Colonic mucosa (tissue), 4 donors: ENCODE data around the gene MLC1. TPM values are rescaled to one million over a fixed set of nuclear protein-coding genes. Genes with fewer than 3 reads are reported as not detected.

Source experiments
- DNase-seq: peaks from one replicate; pipeline ENCODE4 v3.0.0-alpha.2; 2020
- H3K27ac ChIP-seq: fragments of 200-600 bp; one replicate; pipeline ENCODE4 v1.8.0; 2021
- H3K27me3 ChIP-seq: fragments of 200-600 bp; one replicate; pipeline ENCODE4 v1.8.0; 2021
- H3K36me3 ChIP-seq: fragments of 200-600 bp; one replicate; pipeline ENCODE4 v1.8.0; 2021
- H3K4me1 ChIP-seq: fragments of 200-600 bp; one replicate; pipeline ENCODE4 v1.8.0; 2021; ENCODE audit warnings: mild to moderate bottlenecking
- H3K4me3 ChIP-seq: fragments of 200-600 bp; one replicate; pipeline ENCODE4 v1.8.0; 2021
- H3K9ac ChIP-seq, 2 donors: one replicate each; pipeline ENCODE4 v1.7.0; 2013; ENCODE audit warnings: control low read depth in 2 of 2, low read depth in 2 of 2, low read length in 2 of 2
- H3K9me3 ChIP-seq: fragments of 200-600 bp; one replicate; pipeline ENCODE4 v1.8.0; 2021
- intact Hi-C: fragments of 100-400 bp; cut with DNase I; formaldehyde crosslinking; loops from one replicate; pipeline ENCODE4 v1.14.1; 2022
- total RNA-seq, 2 donors: library from RNA; stranded (reverse); fragmentation: NEBNext Ultra II Directional in 1 of 2; extraction: Animal tissue kit (Norgen Biotek cat#: 25700) in 1 of 2; gene quantifications; one replicate each; pipeline ENCODE4 v1.2.1, GENCODE V29; 2021
- TF ChIP-seq, protein P1 (sequence below): fragments of 200-600 bp; IDR thresholded peaks from one replicate; pipeline ENCODE4 v1.8.0; 2022; ENCODE audit warnings: antibody characterized with exemption, mild to moderate bottlenecking
- donor health status: healthy.
- donor health status: DM: no; HTN: no; CAD: no.
- donor health status: DM: no; HTN: no; CAD: no.

Gene MLC1
- total RNA-seq, 2 donors from 2014 or later, result not detected

DNA sequence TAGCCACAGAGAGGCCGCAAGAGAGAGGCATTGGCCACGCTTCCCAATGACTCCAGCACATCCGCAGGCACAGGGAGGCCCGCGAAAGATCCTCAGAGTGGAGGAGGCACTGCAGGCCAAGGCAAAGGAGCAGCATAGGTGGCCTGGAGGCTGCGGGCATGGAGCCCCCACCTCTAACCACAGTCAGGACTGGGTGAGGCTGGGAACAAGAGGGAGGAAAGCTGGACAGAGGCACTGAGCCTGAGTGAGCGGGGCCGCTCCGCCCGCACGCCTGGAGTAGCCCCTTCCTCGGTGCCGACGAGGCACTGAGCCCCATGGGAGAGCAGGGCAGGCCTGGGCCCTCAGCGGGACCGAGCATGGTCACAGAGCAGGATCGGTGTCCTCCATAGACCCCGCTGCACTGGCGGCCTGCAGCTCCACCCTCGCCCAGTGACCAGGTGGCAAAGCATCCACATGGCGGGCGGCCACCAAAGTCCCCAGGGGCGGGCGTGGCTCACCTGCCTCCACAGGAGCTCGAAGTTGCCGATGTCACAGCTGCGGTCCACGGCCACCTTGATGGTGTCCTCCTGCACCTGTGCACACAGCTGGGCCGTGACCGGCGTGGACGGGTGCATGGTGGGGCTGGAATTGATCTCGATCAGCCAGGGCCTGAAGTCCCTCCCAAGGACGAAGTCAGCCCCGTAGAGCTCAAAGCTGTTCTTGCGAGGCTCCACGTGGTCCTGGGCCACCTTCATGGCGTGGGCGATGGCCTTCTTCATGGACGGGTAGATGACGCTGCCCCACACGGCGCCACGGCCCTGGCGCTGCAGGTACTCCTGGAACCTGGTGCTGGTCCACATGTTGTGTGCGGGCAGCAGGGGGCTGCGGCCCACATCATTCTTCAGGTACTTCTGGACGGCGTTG is 53.8 kb downstream of the MLC1 start:
- Histone ChIP-seq H3K36me3 (no peaks in the 10 kb centered on the region), H3K27ac (no peak overlapping the region), H3K27me3 (peaks cover 9% of the 10 kb centered on the region), H3K4me3 (no peak overlapping the region), H3K9ac (no peak overlapping the region), H3K4me1 (no peaks in the 10 kb centered on the region), H3K9me3 (no peaks in the 10 kb centered on the region)
- TF ChIP-seq, protein P1, sequence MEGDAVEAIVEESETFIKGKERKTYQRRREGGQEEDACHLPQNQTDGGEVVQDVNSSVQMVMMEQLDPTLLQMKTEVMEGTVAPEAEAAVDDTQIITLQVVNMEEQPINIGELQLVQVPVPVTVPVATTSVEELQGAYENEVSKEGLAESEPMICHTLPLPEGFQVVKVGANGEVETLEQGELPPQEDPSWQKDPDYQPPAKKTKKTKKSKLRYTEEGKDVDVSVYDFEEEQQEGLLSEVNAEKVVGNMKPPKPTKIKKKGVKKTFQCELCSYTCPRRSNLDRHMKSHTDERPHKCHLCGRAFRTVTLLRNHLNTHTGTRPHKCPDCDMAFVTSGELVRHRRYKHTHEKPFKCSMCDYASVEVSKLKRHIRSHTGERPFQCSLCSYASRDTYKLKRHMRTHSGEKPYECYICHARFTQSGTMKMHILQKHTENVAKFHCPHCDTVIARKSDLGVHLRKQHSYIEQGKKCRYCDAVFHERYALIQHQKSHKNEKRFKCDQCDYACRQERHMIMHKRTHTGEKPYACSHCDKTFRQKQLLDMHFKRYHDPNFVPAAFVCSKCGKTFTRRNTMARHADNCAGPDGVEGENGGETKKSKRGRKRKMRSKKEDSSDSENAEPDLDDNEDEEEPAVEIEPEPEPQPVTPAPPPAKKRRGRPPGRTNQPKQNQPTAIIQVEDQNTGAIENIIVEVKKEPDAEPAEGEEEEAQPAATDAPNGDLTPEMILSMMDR, result no peak
- DNase-seq, result no peak
- intact Hi-C loops, result loop anchor here (2.0 to 10.0 kb wide), 3 partner anchors 49 to 267 kb away; no protein-coding TSS in a partner anchor

DNA sequence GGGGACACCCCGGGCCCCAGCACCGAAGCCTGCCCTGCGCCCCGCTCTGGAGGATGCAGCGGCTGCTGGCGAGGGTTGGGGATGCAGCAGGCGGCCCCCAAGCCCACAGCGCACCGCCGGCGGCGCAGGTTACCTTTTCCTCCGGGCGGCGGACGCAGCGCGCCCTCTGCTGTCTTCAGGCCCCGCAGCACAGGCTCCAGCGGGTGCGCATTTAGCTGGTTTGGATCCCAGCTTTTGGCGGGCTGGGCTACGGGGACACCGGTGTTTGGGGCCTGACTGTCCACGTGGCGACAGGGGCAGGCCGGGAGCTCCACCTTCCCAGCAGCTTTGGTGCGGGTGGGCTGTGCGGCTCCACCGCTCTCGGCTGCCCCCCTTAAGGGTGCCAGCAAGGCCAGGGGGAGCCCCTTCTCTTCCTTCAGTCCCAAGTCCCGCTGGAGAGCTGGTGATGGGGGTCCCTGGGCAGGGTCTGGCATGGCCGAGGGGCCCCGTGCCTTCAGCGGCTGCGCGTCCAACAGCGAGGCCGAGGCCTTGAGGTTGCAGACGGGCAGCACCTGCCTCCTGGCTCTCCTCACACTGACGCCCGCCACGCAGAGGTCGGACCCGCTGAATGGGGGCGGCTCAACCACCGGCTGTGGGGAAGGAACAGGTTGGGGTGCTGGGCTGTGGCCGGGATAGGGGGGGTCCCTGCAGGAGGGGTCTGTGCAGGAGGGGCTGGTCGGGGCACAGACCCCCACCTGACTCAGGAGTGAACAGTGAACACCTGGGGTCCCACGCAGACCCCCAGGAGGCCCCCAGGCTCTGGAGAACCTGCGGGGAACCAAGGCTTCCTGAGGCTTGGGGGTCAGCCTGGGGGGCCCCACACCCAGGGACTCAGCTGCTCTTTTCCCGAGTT is 54.7 kb downstream of the MLC1 start:
- H3K27ac ChIP-seq, result no peak overlapping the region
- TF ChIP-seq, protein P1, result peak; percentile 81

DNA sequence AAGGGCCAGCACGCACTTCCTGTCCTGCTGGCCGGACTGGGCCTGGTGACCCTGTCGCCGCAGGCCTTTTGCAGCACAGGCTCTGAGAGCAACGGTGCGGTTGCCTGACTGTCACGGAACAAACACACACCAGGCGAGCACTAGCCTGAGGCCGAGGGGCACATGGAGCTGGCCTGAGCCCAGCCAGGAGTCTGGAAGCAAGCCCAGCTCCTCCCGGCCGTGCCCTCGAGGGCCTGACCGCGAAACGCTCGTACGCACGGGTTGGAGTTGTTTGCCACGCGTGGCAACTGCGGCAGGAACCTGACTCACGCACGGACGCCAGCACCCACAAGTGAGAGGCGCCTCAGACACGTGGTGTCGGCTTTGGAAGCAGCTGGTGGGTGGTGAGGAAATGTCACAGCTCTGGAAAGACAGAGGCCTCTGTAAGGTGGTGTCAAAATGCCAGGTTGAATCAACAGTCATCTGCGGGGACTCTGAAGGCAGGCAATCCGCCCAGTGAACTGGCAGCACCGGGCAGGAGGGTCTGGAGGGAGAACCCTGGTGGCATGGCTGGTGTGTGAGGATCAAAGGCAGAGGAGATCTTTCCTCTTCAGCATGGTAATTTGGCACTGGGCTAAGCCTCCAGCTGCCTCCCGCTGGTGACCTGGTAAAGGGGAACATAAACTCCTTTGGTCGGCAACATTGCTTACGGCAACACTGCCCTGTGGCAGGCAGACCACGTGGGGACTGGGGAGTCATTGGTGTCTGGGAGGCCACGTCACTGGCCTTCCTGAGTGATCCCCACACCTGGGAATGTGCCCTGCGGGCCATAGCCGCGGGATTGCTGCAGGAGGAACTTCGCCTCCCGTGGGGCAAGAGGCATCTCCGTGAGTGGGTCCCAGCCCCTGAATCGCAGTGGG is 57.3 kb downstream of the MLC1 start:
- H3K9me3 ChIP-seq, result no peaks in the 10 kb centered on the region
- no peak for DNase-seq
- intact Hi-C loops, result no loop called here
- TF ChIP-seq, protein P1, result no peak
- no peaks in the 10 kb centered on the region for H3K4me1 ChIP-seq
- H3K9ac ChIP-seq, result no peak overlapping the region
- H3K27ac ChIP-seq, result no peak overlapping the region
- no peak overlapping the region for H3K4me3 ChIP-seq
- no peaks in the 10 kb centered on the region for H3K36me3 ChIP-seq
- H3K27me3 ChIP-seq, result peaks cover 5% of the 10 kb centered on the region

More for the DNA sequence above, 54.7 kb downstream of the MLC1 start:
- no peak overlapping the region for H3K9ac ChIP-seq
- DNase-seq, result peak; percentile 71
- intact Hi-C loops, result loop anchor here (2.0 to 10.0 kb wide), 3 partner anchors 48 to 266 kb away; no protein-coding TSS in a partner anchor
- no peaks in the 10 kb centered on the region for H3K9me3 ChIP-seq
- H3K27me3 ChIP-seq, result peaks cover 5% of the 10 kb centered on the region
- H3K4me3 ChIP-seq, result no peak overlapping the region
- no peaks in the 10 kb centered on the region for H3K36me3 ChIP-seq
- H3K4me1 ChIP-seq, result no peaks in the 10 kb centered on the region

DNA sequence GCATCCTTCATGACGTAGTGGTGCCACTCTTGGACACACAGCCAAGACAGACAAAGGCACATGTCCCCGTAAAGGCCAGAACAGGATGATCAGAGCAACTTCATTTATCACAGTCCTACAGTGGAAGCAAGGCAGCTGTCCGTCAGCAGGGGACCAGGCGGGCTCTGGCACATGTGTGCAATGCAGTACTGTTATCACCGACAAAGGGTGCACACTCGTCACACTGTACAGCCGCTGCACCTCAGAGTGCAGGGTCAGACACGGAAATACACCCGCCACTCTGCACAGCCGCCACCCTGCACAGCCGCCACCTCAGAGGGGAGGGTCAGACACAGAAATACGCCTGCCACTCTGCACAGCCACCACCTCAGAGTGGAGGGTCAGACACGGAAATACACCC is 59.2 kb downstream of the MLC1 start:
- Histone ChIP-seq H3K36me3 (no peaks in the 10 kb centered on the region), H3K4me3 (no peak overlapping the region), H3K9me3 (no peaks in the 10 kb centered on the region), H3K27ac (no peak overlapping the region), H3K27me3 (peaks cover 5% of the 10 kb centered on the region), H3K9ac (no peak overlapping the region), H3K4me1 (no peaks in the 10 kb centered on the region)
- intact Hi-C loops, result no loop called here
- TF ChIP-seq, protein P1, result no peak
- DNase-seq, result no peak
